GM12891 (cell line): ENCODE results near the gene TENT4B.

ENCODE experiments used
- POLR2A ChIP-seq: IDR thresholded peaks from 2 replicates; pipeline ENCODE4 v1.6.1; 2011; ENCODE audit warnings: low read depth, low read length, control low read depth
- POLR2AphosphoS5 ChIP-seq: IDR thresholded peaks from 2 replicates; pipeline ENCODE4 v1.6.1; 2011; ENCODE audit warnings: low read depth, low read length, control low read depth

GRCh38 chr16:50219402-50219975 is 66.4 kb downstream of the TENT4B start:
- no peak for TF ChIP-seq POLR2A
- no peak for TF ChIP-seq POLR2AphosphoS5
